Activated T-cell treated with anti-CD3 and anti-CD28 coated beads, Interleukin-2, amount 50 U/mL, for 24 hours (primary cell): ENCODE measurements around the gene MAPKAPK2.

Experiments
- DNase-seq: peaks from one replicate; pipeline ENCODE4 v3.0.0-alpha.2; 2020
- H3K27ac Mint-ChIP-seq: 2 replicates; pipeline ENCODE4 v1.8.0; 2020; ENCODE audit warnings: mild to moderate bottlenecking, mixed read lengths
- H3K27me3 Mint-ChIP-seq: 2 replicates; pipeline ENCODE4 v1.8.0; 2020; ENCODE audit warnings: mixed read lengths
- H3K36me3 Mint-ChIP-seq: 2 replicates; pipeline ENCODE4 v1.8.0; 2020; ENCODE audit warnings: low read depth, mixed read lengths
- H3K4me1 Mint-ChIP-seq: 2 replicates; pipeline ENCODE4 v1.8.0; 2020; ENCODE audit warnings: low read depth, mixed read lengths
- H3K4me3 Mint-ChIP-seq: 2 replicates; pipeline ENCODE4 v1.8.0; 2020; ENCODE audit warnings: mild to moderate bottlenecking, moderate library complexity, mixed read lengths
- H3K9me3 Mint-ChIP-seq: 2 replicates; pipeline ENCODE4 v1.8.0; 2020; ENCODE audit warnings: mixed read lengths

The MAPKAPK2 gene

GRCh38 chr1:206709772-206710459 lies 25.2 kb downstream of the MAPKAPK2 start:
- peaks cover 90% of the 10 kb centered on the region for H3K4me1 Mint-ChIP-seq
- no peaks in the 10 kb centered on the region for H3K27me3 Mint-ChIP-seq
- peak overlapping the region; percentile 34 for H3K27ac Mint-ChIP-seq
- H3K4me3 Mint-ChIP-seq: no peak overlapping the region
- DNase-seq: no peak
- no peaks in the 10 kb centered on the region for H3K9me3 Mint-ChIP-seq
- H3K36me3 Mint-ChIP-seq: peaks cover 13% of the 10 kb centered on the region

GRCh38 chr1:206710460-206710823 lies 25.7 kb downstream of the MAPKAPK2 start:
- Mint-ChIP-seq H3K9me3 (no peaks in the 10 kb centered on the region), H3K27me3 (no peaks in the 10 kb centered on the region), H3K4me3 (no peak overlapping the region), H3K4me1 (peaks cover 90% of the 10 kb centered on the region), H3K27ac (peak overlapping the region; percentile 34), H3K36me3 (peaks cover 13% of the 10 kb centered on the region)
- DNase-seq: no peak

- DNase-seq: no peak
- Mint-ChIP-seq H3K9me3 (no peaks in the 10 kb centered on the region), H3K27me3 (no peaks in the 10 kb centered on the region), H3K36me3 (peaks cover 10% of the 10 kb centered on the region), H3K27ac (peak overlapping the region; percentile 79), H3K4me3 (no peak overlapping the region), H3K4me1 (peaks cover 90% of the 10 kb centered on the region)
These were observed 28.4 kb downstream of the MAPKAPK2 start for GRCh38 chr1:206713070-206713469.

- Mint-ChIP-seq H3K9me3 (no peaks in the 10 kb centered on the region), H3K27ac (peak overlapping the region; percentile 79), H3K27me3 (no peaks in the 10 kb centered on the region), H3K4me3 (no peak overlapping the region), H3K36me3 (peaks cover 10% of the 10 kb centered on the region), H3K4me1 (peaks cover 87% of the 10 kb centered on the region)
- no peak for DNase-seq
These were observed 29.2 kb downstream of the MAPKAPK2 start for GRCh38 chr1:206713910-206714312.

GRCh38 chr1:206714331-206715058 lies 29.8 kb downstream of the MAPKAPK2 start:
- peak overlapping the region; percentile 79 for H3K27ac Mint-ChIP-seq
- H3K27me3 Mint-ChIP-seq: no peaks in the 10 kb centered on the region
- DNase-seq: no peak
- H3K36me3 Mint-ChIP-seq: peaks cover 10% of the 10 kb centered on the region
- no peak overlapping the region for H3K4me3 Mint-ChIP-seq
- H3K9me3 Mint-ChIP-seq: no peaks in the 10 kb centered on the region
- peaks cover 87% of the 10 kb centered on the region for H3K4me1 Mint-ChIP-seq

DNA sequence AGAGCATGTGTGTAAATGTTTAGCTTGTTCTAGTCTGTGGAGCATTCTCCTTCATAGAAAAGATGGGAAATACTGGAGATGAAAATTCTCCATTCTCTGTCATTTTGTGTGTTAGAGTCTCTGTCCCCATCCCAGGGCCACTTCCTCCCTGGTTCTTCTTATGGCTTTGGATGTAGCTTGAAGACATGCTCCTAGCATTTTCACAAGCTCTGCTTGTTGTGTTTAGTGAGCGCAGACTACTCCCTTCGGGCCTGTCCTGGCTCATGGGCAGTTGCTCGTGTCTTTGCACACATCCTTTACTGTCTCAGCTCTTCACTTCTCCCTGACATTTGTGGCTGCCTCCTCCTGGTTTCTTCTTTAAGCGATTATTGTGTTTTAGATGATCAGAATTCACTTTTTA lies 30.4 kb downstream of the MAPKAPK2 start:
- Mint-ChIP-seq H3K36me3 (peaks cover 10% of the 10 kb centered on the region), H3K4me1 (peaks cover 86% of the 10 kb centered on the region), H3K27me3 (no peaks in the 10 kb centered on the region), H3K4me3 (no peak overlapping the region), H3K27ac (peak overlapping the region; percentile 79), H3K9me3 (no peaks in the 10 kb centered on the region)
- no peak for DNase-seq

- Mint-ChIP-seq H3K36me3 (peaks cover 5% of the 10 kb centered on the region), H3K4me3 (no peak overlapping the region), H3K4me1 (peaks cover 83% of the 10 kb centered on the region), H3K27me3 (no peaks in the 10 kb centered on the region), H3K27ac (peak overlapping the region; percentile 79), H3K9me3 (no peaks in the 10 kb centered on the region)
- DNase-seq: peak; percentile 22
These were observed 30.9 kb downstream of the MAPKAPK2 start for GRCh38 chr1:206715552-206716158.

- H3K36me3 Mint-ChIP-seq: peaks cover 2% of the 10 kb centered on the region
- H3K27me3 Mint-ChIP-seq: no peaks in the 10 kb centered on the region
- no peaks in the 10 kb centered on the region for H3K9me3 Mint-ChIP-seq
- H3K4me3 Mint-ChIP-seq: peak overlapping the region; percentile 2
- H3K27ac Mint-ChIP-seq: peak overlapping the region; percentile 79
- peaks cover 86% of the 10 kb centered on the region for H3K4me1 Mint-ChIP-seq
- peak; percentile 24 for DNase-seq
These were observed 31.6 kb downstream of the MAPKAPK2 start for GRCh38 chr1:206716159-206716869.

- Mint-ChIP-seq H3K27ac (peak overlapping the region; percentile 79), H3K9me3 (no peaks in the 10 kb centered on the region), H3K36me3 (no peaks in the 10 kb centered on the region), H3K27me3 (no peaks in the 10 kb centered on the region), H3K4me3 (peak overlapping the region; percentile 2), H3K4me1 (peaks cover 86% of the 10 kb centered on the region)
- peak; percentile 35 for DNase-seq
These were observed 32.4 kb downstream of the MAPKAPK2 start for GRCh38 chr1:206716870-206717673.

DNA sequence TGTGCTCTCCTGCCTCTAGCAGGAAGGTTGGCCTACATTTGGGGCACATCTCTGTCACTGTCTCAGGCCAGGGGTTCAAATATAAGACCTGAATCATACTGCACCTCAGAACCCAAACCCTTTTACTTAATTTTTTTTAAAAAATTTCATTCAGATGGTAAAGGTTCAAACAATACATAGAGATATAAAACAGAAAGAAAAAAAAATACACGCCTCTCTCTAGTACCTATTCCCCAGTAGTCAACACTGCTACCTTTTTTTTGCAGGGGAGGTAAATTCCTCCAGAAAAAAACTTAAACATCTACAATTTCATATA lies 32.9 kb downstream of the MAPKAPK2 start:
- Mint-ChIP-seq H3K27me3 (no peaks in the 10 kb centered on the region), H3K4me1 (peaks cover 85% of the 10 kb centered on the region), H3K4me3 (no peak overlapping the region), H3K36me3 (no peaks in the 10 kb centered on the region), H3K9me3 (no peaks in the 10 kb centered on the region), H3K27ac (peak overlapping the region; percentile 79)
- DNase-seq: no peak

- Mint-ChIP-seq H3K27me3 (no peaks in the 10 kb centered on the region), H3K27ac (peak overlapping the region; percentile 18), H3K9me3 (no peaks in the 10 kb centered on the region), H3K4me3 (no peak overlapping the region), H3K4me1 (peaks cover 83% of the 10 kb centered on the region), H3K36me3 (peaks cover 2% of the 10 kb centered on the region)
- peak; percentile 12 for DNase-seq
These were observed 34.6 kb downstream of the MAPKAPK2 start for GRCh38 chr1:206719169-206719839.

- H3K27me3 Mint-ChIP-seq: no peaks in the 10 kb centered on the region
- H3K36me3 Mint-ChIP-seq: peaks cover 2% of the 10 kb centered on the region
- H3K27ac Mint-ChIP-seq: no peak overlapping the region
These were observed 36.7 kb downstream of the MAPKAPK2 start for GRCh38 chr1:206721454-206721853.

GRCh38 chr1:206722751-206723461 lies 38.2 kb downstream of the MAPKAPK2 start:
- no peak for DNase-seq
- Mint-ChIP-seq H3K9me3 (no peaks in the 10 kb centered on the region), H3K27me3 (no peaks in the 10 kb centered on the region), H3K27ac (peak overlapping the region; percentile 47), H3K4me1 (peaks cover 77% of the 10 kb centered on the region), H3K36me3 (peaks cover 2% of the 10 kb centered on the region), H3K4me3 (no peak overlapping the region)

More at GRCh38 chr1:206721454-206721853, 36.7 kb downstream of the MAPKAPK2 start:
- no peak overlapping the region for H3K4me3 Mint-ChIP-seq
- no peak for DNase-seq
- no peaks in the 10 kb centered on the region for H3K9me3 Mint-ChIP-seq
- H3K4me1 Mint-ChIP-seq: peaks cover 83% of the 10 kb centered on the region
